HG02938 (cell line): ENCODE results near the gene B3GNT5.

Experiments used
- ATAC-seq: cut with Tn5 transposase; IDR thresholded peaks from one replicate; pipeline ENCODE4 v1.9.1; 2021; ENCODE audit warnings: mild to moderate bottlenecking, moderate library complexity; ENCODE audit not compliant: unreplicated experiment

Gene B3GNT5

DNA sequence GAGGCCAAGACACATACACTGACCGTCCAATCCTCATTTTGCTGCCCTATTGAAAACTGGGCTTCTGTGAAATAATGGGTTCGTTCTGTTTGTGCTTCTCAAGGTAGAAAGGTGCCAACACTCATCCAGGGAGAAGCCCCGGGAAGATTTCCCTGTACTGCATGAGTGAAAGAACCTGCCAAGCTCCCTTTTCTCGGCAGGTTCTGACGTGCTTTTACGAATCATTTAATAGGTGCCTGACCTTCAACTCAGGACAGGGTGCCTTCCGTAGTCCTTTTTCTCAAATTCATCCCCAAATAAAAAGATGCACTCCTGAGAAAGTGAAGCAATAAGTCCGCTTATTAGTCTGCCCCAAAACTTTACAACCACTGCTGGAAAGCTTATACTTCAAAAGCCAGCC, 64.2 kb downstream of the B3GNT5 start:
- no peak for ATAC-seq

DNA sequence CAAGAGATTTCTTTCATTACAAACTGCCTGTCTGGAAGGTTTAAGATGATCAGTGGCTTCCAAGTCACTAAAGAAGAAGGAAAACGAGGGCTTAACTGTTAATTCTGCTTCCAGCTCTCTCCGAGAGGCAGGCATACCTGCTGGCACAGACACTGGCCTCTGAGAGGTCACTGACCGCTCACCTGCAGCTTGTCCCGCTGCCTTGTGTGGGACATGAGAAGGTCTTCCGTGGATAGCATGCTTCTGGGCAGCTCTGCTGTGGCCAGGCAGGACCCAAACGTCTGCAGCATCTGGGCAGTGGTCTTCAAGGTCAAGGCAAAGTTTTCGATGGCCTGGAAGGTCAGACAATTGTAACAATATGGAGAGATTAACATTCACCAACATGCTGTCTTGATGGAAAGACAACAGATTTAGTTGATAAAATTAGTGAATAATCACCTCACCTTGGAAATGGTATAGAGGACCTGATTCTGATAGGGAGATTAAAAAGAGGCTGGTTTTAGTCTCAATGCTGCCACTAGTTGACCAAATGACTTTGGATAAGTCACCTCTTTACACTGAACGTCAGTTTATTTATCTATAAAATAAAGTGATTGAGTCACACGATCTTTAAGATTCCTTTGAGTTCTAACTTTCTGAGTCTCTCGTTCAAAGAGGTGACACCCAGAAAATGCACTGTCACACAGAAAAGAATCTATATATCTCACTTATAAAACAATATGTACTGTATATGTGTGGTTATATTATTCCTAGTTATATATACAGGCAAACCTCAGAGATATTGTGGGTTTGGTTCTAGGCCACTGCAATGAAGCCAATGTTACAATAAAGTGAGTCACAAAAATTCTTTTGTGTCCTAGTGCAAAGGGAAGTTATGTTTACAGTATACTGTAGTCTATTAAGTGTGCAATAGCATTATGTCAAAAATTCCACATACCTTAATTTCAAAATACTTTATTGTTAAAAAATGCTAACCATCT, 65.1 kb downstream of the B3GNT5 start:
- no peak for ATAC-seq

DNA sequence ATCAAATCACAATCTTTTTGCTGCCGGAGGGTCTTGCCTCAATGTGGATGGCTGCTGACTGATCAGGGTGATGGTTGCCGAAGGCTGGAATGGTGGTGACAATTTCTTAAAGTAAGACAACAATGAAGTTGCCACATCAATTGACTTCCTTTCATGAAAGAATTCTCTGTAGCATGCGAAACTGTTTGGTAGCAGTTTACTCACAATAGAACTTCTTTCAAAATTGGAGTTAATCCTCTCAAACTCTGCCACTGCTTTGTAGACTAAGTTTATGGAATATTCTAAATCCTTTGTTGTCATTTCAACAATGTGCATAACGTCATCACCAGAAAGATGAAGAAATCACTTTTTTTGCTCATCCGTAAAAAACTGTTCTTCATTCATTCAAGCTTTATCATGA, 65.8 kb downstream of the B3GNT5 start:
- ATAC-seq = no peak

DNA sequence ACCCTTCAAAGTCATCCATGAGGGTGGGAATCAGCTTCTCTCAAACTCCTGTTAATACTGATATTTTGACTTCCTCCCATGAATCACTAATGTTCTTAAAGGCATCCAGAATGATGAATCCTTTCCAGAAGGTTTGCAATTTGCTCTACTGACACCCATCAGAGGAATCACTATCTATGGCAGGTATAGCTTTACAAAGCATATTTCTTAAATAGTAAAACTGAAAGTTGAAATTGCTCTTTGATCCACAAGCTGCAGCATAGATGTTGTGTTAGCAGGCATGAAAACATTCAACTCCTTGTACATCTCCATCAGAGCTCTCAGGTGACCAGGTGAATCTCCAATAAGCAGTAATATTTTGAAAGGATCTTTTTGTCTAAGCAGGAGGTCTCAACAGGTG, 66.3 kb downstream of the B3GNT5 start:
- no peak for ATAC-seq
